HL-60 (cell line): ENCODE results near the gene CADM2.

Source experiments
- CTCF ChIP-seq: IDR thresholded peaks from one replicate; pipeline ENCODE4 v1.5.1; 2011; ENCODE audit warnings: low read length, control low read depth, inconsistent platforms; ENCODE audit not compliant: insufficient read depth
- GABPA ChIP-seq: IDR thresholded peaks from 2 replicates; pipeline ENCODE4 v1.6.1; 2012; ENCODE audit warnings: low read depth
- POLR2AphosphoS5 ChIP-seq: IDR thresholded peaks from 2 replicates; pipeline ENCODE4 v1.6.1; 2012; ENCODE audit warnings: low read depth
- REST ChIP-seq: IDR thresholded peaks from 2 replicates; pipeline ENCODE4 v1.6.1; 2012; ENCODE audit warnings: low read depth; ENCODE audit not compliant: insufficient replicate concordance
- SPI1 ChIP-seq: IDR thresholded peaks from 2 replicates; pipeline ENCODE4 v1.6.1; 2012; ENCODE audit warnings: low read depth, mild to moderate bottlenecking, borderline replicate concordance

- no peak for TF ChIP-seq CTCF
- TF ChIP-seq REST, result no peak
- no peak for TF ChIP-seq POLR2AphosphoS5
- TF ChIP-seq GABPA, result no peak
- no peak for TF ChIP-seq SPI1
Measured at GRCh38 chr3:84960581-84960980, 1.8 kb downstream of the CADM2 start.
